ENCODE measurements around the gene WDR5. TPM values are rescaled to one million over a fixed set of nuclear protein-coding genes. Genes with fewer than 3 reads are reported as not detected.

The WDR5 gene
- total RNA-seq, 1 donor from 2014 or later = 46.8 TPM

DNA sequence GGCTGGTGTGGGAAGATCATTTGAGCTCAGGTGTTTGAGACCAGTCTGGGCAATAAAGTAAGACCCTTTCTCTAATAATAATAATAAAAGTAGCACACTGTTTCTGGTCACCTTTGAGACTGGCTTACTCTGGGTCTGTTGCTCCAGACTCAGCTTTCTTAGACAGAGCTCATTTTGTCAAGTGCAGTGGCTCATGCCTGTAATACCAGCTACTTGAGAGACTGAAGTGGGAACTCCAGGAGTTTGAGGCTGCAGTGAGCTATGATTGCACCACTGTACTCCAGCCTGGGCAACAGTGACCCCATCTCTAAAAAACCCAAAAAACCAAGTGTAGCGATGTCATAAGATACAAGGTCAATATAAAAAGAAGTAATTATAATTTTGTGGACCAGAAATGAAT is 64.8 kb downstream of the WDR5 start:
- TF ChIP-seq, protein P1, sequence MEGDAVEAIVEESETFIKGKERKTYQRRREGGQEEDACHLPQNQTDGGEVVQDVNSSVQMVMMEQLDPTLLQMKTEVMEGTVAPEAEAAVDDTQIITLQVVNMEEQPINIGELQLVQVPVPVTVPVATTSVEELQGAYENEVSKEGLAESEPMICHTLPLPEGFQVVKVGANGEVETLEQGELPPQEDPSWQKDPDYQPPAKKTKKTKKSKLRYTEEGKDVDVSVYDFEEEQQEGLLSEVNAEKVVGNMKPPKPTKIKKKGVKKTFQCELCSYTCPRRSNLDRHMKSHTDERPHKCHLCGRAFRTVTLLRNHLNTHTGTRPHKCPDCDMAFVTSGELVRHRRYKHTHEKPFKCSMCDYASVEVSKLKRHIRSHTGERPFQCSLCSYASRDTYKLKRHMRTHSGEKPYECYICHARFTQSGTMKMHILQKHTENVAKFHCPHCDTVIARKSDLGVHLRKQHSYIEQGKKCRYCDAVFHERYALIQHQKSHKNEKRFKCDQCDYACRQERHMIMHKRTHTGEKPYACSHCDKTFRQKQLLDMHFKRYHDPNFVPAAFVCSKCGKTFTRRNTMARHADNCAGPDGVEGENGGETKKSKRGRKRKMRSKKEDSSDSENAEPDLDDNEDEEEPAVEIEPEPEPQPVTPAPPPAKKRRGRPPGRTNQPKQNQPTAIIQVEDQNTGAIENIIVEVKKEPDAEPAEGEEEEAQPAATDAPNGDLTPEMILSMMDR (IDR thresholded peaks at IDR 0.05; ENCODE audit: unreplicated experiment) = no peak
- Mint-ChIP-seq H3K4me1 (ENCODE audit: low read depth) (peaks cover 4% of the 10 kb centered on the region), H3K36me3 (ENCODE audit: insufficient read depth) (peaks cover 2% of the 10 kb centered on the region), H3K9me3 (ENCODE audit: low read depth) (peaks cover 13% of the 10 kb centered on the region), H3K27me3 (no peaks in the 10 kb centered on the region), H3K27ac (no peak overlapping the region), H3K4me3 (ENCODE audit: low read depth) (no peak overlapping the region)
- no peak for DNase-seq (ENCODE audit: low spot score, unreplicated experiment)

DNA sequence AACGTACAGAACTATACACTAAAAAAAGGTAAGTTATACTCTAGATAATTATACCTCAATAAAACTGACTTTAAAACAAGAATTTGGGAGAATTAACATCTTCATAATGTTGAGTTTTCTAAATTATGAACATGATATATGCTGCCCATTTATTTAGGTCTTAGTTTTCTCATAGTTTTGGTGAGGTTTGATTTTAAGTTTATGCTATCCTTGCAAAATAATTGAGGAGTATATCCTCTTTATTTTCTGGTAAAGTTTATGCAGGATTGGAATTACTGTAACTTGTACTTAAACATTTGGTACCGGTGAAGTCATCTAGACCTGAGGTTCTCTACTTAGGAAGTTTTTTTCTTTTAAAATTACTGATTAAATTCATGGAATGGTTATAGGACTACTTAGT is 67.3 kb downstream of the WDR5 start:
- no peak for DNase-seq (ENCODE audit: low spot score, unreplicated experiment)
- H3K36me3 Mint-ChIP-seq (ENCODE audit: insufficient read depth) = peaks cover 2% of the 10 kb centered on the region

DNA sequence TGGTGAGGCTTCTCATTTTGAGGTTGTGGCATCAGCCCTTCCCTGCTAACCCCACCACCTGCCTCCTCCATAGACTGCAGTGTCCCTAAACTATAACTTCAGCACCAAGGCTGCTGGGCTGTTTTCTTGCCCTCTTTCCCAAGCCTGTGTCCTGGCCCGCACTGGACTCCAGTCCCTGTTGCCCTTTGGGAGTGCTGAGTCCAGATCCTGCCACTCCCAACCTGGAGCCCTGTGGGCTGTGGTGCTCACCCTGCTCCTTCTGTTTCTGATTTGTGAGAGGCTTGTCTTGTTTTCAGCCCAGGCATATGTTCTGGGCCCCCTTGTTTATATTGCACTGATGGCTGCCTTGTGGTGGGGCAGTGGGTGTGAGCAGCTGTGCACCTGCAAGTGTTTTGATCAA is 68.2 kb downstream of the WDR5 start:
- H3K27me3 Mint-ChIP-seq = no peaks in the 10 kb centered on the region
- no peak overlapping the region for H3K4me3 Mint-ChIP-seq (ENCODE audit: low read depth)
- DNase-seq (ENCODE audit: low spot score, unreplicated experiment) = no peak
- no peak overlapping the region for H3K27ac Mint-ChIP-seq
- H3K4me1 Mint-ChIP-seq (ENCODE audit: low read depth) = peaks cover 4% of the 10 kb centered on the region
- TF ChIP-seq, protein P1 (IDR thresholded peaks at IDR 0.05; ENCODE audit: unreplicated experiment) = no peak
- H3K36me3 Mint-ChIP-seq (ENCODE audit: insufficient read depth) = peaks cover 2% of the 10 kb centered on the region
- peaks cover 13% of the 10 kb centered on the region for H3K9me3 Mint-ChIP-seq (ENCODE audit: low read depth)

More for the DNA sequence above, 67.3 kb downstream of the WDR5 start:
- TF ChIP-seq, protein P1 (IDR thresholded peaks at IDR 0.05; ENCODE audit: unreplicated experiment) = no peak
- Mint-ChIP-seq H3K27me3 (no peaks in the 10 kb centered on the region), H3K9me3 (ENCODE audit: low read depth) (peaks cover 13% of the 10 kb centered on the region), H3K4me3 (ENCODE audit: low read depth) (no peak overlapping the region), H3K4me1 (ENCODE audit: low read depth) (peaks cover 4% of the 10 kb centered on the region), H3K27ac (no peak overlapping the region)

DNA sequence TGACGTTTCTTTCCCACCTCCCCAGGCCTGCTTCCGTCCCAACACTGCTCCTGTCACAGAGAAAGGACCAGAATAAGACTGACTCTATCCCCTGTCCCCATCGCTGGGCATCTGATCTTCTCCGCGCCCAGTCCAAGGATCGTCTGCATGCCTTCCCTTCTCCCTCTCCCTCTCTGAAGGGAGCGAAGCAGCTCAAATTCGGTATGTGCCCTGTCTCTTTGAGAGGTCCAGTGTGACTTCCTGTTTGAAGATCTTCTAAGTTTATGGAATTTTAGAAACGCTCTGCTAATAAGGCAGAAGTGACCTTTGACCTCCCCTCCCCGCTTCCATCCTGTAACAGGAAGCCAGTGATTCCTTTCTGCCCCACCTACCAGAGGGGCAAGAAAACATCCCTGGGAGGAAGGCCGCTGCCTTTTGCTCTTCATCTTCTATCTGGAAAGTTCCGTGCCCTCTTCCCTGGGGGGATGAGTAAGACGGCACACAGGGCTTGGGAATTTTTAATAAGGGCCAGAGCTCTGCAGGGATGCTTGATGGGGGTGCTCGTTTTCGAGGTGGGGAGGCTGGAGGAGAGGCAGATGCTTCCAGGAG is 69.2 kb downstream of the WDR5 start:
- Mint-ChIP-seq H3K36me3 (ENCODE audit: insufficient read depth) (peaks cover 2% of the 10 kb centered on the region), H3K27ac (no peak overlapping the region), H3K27me3 (no peaks in the 10 kb centered on the region), H3K9me3 (ENCODE audit: low read depth) (peaks cover 13% of the 10 kb centered on the region), H3K4me3 (ENCODE audit: low read depth) (no peak overlapping the region), H3K4me1 (ENCODE audit: low read depth) (peaks cover 4% of the 10 kb centered on the region)
- DNase-seq (ENCODE audit: low spot score, unreplicated experiment) = no peak
- TF ChIP-seq, protein P1 (IDR thresholded peaks at IDR 0.05; ENCODE audit: unreplicated experiment) = no peak

DNA sequence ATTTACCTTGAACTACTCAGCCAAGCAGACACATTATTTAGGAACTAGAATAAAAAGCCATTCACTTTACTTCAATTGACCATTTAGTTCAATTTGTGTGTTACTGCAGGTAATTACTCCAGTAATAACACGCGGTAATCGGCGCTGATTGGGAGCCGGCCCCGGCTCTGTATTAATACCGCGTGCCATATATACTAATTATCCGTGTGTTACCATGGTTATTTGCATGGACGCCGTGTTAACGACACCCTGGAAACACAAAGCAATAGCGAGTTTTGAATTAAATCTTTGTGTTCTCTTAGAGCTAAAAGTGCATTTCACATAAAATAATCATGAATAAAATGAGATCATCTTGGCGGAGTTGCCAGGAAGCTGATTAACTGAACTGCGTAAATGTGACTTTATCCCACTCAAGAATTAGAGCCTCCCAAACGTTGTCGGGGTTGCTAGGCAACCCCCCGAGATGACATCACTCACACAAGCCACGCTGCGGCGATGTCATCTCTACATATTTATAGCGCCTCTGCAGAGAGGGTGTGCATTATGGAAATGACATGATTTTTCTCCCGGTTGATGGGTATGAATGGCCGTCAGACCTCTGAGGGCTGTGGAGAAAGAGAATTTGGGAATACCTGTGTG is 69.9 kb downstream of the WDR5 start:
- H3K27ac Mint-ChIP-seq = no peak overlapping the region

More for the DNA sequence above, 69.9 kb downstream of the WDR5 start:
- Mint-ChIP-seq H3K27me3 (no peaks in the 10 kb centered on the region), H3K4me3 (ENCODE audit: low read depth) (no peak overlapping the region), H3K9me3 (ENCODE audit: low read depth) (peaks cover 13% of the 10 kb centered on the region), H3K4me1 (ENCODE audit: low read depth) (peaks cover 4% of the 10 kb centered on the region), H3K36me3 (ENCODE audit: insufficient read depth) (peaks cover 2% of the 10 kb centered on the region)
- DNase-seq (ENCODE audit: low spot score, unreplicated experiment) = no peak
- TF ChIP-seq, protein P1 (IDR thresholded peaks at IDR 0.05; ENCODE audit: unreplicated experiment) = no peak

Measured in progenitor cell of endocrine pancreas (in vitro differentiated cells).